NCI-H774 (cell line): ENCODE measurements around the gene SORBS1.
A peak's percentile ranks its signal among the peaks of the same experiment; 100 is the strongest.

ENCODE experiments used
- DNase-seq: peaks from one replicate; lab custom pipeline; 2025; lab: John Stamatoyannopoulos, UW

SORBS1 gene

GRCh38 chr10:95435548-95436279, 125.5 kb downstream of the SORBS1 start:
- DNase-seq, result no peak

GRCh38 chr10:95434583-95434982, 126.6 kb downstream of the SORBS1 start:
- no peak for DNase-seq

GRCh38 chr10:95431900-95432342, 129.2 kb downstream of the SORBS1 start:
- no peak for DNase-seq

- DNase-seq, result peak; percentile 16
Observed at GRCh38 chr10:95430231-95430951, 130.8 kb downstream of the SORBS1 start.

- DNase-seq, result no peak
Observed at GRCh38 chr10:95429639-95430038, 131.5 kb downstream of the SORBS1 start.

GRCh38 chr10:95428701-95429100, 132.5 kb downstream of the SORBS1 start:
- DNase-seq, result no peak

- no peak for DNase-seq
Observed at GRCh38 chr10:95426482-95426881, 134.7 kb downstream of the SORBS1 start.

GRCh38 chr10:95425592-95426465, 135.3 kb downstream of the SORBS1 start:
- no peak for DNase-seq

- DNase-seq, result no peak
Observed at GRCh38 chr10:95423164-95424005, 137.8 kb downstream of the SORBS1 start.

GRCh38 chr10:95422233-95422632, 138.9 kb downstream of the SORBS1 start:
- no peak for DNase-seq

GRCh38 chr10:95421782-95422181, 139.4 kb downstream of the SORBS1 start:
- no peak for DNase-seq

GRCh38 chr10:95419399-95419798, 141.8 kb downstream of the SORBS1 start:
- DNase-seq, result no peak

- no peak for DNase-seq
Observed at GRCh38 chr10:95416973-95417372, 144.2 kb downstream of the SORBS1 start.

- no peak for DNase-seq
Observed at GRCh38 chr10:95416270-95416669, 144.9 kb downstream of the SORBS1 start.

- DNase-seq, result no peak
Observed at GRCh38 chr10:95415621-95416031, 145.5 kb downstream of the SORBS1 start.

GRCh38 chr10:95414844-95415485, 146.2 kb downstream of the SORBS1 start:
- DNase-seq, result no peak

GRCh38 chr10:95414016-95414830, 146.9 kb downstream of the SORBS1 start:
- DNase-seq, result no peak

- no peak for DNase-seq
Observed at GRCh38 chr10:95413588-95413987, 147.6 kb downstream of the SORBS1 start.

GRCh38 chr10:95411635-95412034, 149.5 kb downstream of the SORBS1 start:
- DNase-seq, result no peak
